GM12872 (cell line): Measurements from ENCODE around the gene CDC40.

Experiments
- TF ChIP-seq, protein P1 (sequence below): IDR thresholded peaks from 3 replicates; pipeline ENCODE4 v1.5.1; 2011; ENCODE audit warnings: low read depth, mild to moderate bottlenecking, low read length, moderate library complexity; ENCODE audit not compliant: insufficient read depth

Gene CDC40

DNA sequence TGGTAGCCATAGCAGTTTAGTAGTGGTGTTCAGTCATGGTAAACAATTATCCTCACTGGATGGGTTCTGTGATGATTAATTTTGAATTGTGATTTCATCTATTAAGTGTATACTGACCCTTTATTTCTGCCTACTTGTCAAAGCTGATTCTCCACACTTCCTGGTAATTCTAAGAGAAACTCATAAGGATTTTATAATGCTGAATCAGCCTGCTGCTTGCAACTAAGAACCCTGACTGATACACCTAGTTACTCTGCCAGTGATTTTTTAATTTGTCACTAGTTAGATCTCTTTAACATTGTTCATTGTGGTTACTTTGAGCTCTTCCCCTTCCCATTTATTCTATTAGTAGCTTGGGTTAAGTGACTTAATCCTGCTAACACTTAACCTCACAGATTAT lies 8.6 kb downstream of the CDC40 start:
- TF ChIP-seq, protein P1, sequence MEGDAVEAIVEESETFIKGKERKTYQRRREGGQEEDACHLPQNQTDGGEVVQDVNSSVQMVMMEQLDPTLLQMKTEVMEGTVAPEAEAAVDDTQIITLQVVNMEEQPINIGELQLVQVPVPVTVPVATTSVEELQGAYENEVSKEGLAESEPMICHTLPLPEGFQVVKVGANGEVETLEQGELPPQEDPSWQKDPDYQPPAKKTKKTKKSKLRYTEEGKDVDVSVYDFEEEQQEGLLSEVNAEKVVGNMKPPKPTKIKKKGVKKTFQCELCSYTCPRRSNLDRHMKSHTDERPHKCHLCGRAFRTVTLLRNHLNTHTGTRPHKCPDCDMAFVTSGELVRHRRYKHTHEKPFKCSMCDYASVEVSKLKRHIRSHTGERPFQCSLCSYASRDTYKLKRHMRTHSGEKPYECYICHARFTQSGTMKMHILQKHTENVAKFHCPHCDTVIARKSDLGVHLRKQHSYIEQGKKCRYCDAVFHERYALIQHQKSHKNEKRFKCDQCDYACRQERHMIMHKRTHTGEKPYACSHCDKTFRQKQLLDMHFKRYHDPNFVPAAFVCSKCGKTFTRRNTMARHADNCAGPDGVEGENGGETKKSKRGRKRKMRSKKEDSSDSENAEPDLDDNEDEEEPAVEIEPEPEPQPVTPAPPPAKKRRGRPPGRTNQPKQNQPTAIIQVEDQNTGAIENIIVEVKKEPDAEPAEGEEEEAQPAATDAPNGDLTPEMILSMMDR, result no peak

DNA sequence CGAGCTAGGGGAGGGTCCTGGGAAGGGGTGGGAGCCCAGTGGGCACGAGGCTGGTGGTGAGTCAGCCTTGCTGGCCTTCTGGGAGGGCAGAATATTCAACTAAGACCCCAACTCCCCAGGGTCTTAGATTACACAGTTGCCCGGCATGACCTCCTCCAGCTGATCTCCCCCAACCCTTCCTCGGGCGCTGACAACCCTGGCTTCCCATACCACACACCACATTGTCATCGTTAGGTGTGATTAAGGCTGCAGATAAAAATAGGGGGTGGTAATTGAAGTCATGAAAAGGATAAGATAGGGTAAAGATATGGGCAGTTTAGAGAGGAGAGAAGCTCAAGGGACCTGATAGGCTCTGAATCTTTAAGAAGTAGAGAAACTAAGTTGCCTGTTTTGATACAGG lies 10.5 kb downstream of the CDC40 start:
- TF ChIP-seq, protein P1, result no peak

DNA sequence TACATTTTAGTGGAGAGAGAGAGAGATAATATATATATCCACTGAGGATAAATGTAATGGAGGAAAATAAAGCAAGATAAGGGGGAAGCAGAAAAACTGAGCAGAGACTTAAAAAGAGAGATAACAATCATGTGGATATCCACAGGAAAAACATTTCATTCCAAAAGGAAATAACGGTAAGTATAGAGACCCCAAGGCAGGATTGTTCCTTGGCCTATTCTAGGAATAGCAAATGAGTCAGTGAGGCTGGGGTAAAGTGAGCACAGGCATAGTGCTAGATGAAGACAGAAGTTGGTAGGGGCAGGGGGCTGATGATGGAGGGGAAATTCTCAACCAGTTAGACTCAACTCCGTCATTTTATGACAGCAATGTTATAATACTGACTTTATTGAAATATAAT lies 11.2 kb downstream of the CDC40 start:
- TF ChIP-seq, protein P1, result no peak

GRCh38 chr6:110195639-110196038 lies 15.4 kb downstream of the CDC40 start:
- TF ChIP-seq, protein P1, result no peak

GRCh38 chr6:110196874-110197273 lies 16.6 kb downstream of the CDC40 start:
- TF ChIP-seq, protein P1, result no peak

GRCh38 chr6:110198561-110198960 lies 18.3 kb downstream of the CDC40 start:
- TF ChIP-seq, protein P1, result no peak

- TF ChIP-seq, protein P1, result no peak
Measured at GRCh38 chr6:110201151-110201884, 21.1 kb downstream of the CDC40 start.
